Measurements from ENCODE around the gene GAS7.

- TF ChIP-seq CTCF (IDR thresholded peaks at IDR 0.05) (no peak), EP300 (IDR thresholded peaks at IDR 0.05) (no peak), POLR2A (IDR thresholded peaks at IDR 0.05) (no peak), POLR2AphosphoS5 (IDR thresholded peaks at IDR 0.05) (no peak)
Measured at GRCh38 chr17:9968881-9969280, 229.5 kb downstream of the GAS7 start.
